Stimulated activated CD4-positive, alpha-beta T cell treated with anti-CD3 and anti-CD28 coated beads, Interleukin-4, amount 100 ng/mL, for 24 hours (primary cell): ENCODE data around the gene PLET1.

ENCODE experiments used
- DNase-seq: peaks from one replicate; pipeline ENCODE4 v3.0.0-alpha.2; 2020

Gene PLET1

GRCh38 chr11:112260490-112260889 lies at the start of gene PLET1:
Gene PLET1 (minus strand): TSS chr11:112260860. CDS start chr11:112260589, 271 bp downstream.
- DNase-seq: no peak

- DNase-seq: no peak
These were observed 49.8 kb upstream of the PLET1 start for GRCh38 chr11:112310419-112310818.

GRCh38 chr11:112308651-112309050 lies 48.0 kb upstream of the PLET1 start:
- no peak for DNase-seq

GRCh38 chr11:112307616-112308015 lies 47.0 kb upstream of the PLET1 start:
- DNase-seq: no peak

- no peak for DNase-seq
These were observed 45.6 kb upstream of the PLET1 start for GRCh38 chr11:112306230-112306629.

GRCh38 chr11:112304914-112305313 lies 44.3 kb upstream of the PLET1 start:
- no peak for DNase-seq

- no peak for DNase-seq
These were observed 43.0 kb upstream of the PLET1 start for GRCh38 chr11:112303616-112304015.

- DNase-seq: no peak
These were observed 41.7 kb upstream of the PLET1 start for GRCh38 chr11:112302226-112302868.

- no peak for DNase-seq
These were observed 39.6 kb upstream of the PLET1 start for GRCh38 chr11:112300094-112300786.

GRCh38 chr11:112298535-112298934 lies 37.9 kb upstream of the PLET1 start:
- no peak for DNase-seq

- peak; percentile 17 for DNase-seq
These were observed 36.7 kb upstream of the PLET1 start for GRCh38 chr11:112297248-112297866.

GRCh38 chr11:112296044-112296443 lies 35.4 kb upstream of the PLET1 start:
- DNase-seq: no peak

GRCh38 chr11:112294688-112295340 lies 34.2 kb upstream of the PLET1 start:
- no peak for DNase-seq

- DNase-seq: no peak
These were observed 33.0 kb upstream of the PLET1 start for GRCh38 chr11:112293614-112294013.

- DNase-seq: no peak
These were observed 32.2 kb upstream of the PLET1 start for GRCh38 chr11:112292785-112293407.

- DNase-seq: no peak
These were observed 31.5 kb upstream of the PLET1 start for GRCh38 chr11:112292188-112292587.

GRCh38 chr11:112291191-112291590 lies 30.5 kb upstream of the PLET1 start:
- no peak for DNase-seq

- no peak for DNase-seq
These were observed 29.8 kb upstream of the PLET1 start for GRCh38 chr11:112290493-112290850.

GRCh38 chr11:112289588-112290492 lies 29.2 kb upstream of the PLET1 start:
- peak; percentile 83 for DNase-seq

GRCh38 chr11:112288021-112288420 lies 27.4 kb upstream of the PLET1 start:
- no peak for DNase-seq

GRCh38 chr11:112285841-112286311 lies 25.2 kb upstream of the PLET1 start:
- no peak for DNase-seq

- DNase-seq: no peak
These were observed 21.1 kb upstream of the PLET1 start for GRCh38 chr11:112281726-112282125.
